GM21423 (cell line): ENCODE data around the gene SALL3.
A peak's percentile ranks its signal among the peaks of the same experiment; 100 is the strongest.

Source experiments
- ATAC-seq: cut with Tn5 transposase; IDR thresholded peaks from one replicate; pipeline ENCODE4 v1.9.1; 2021; ENCODE audit warnings: mild to moderate bottlenecking, moderate library complexity; ENCODE audit not compliant: unreplicated experiment

The SALL3 gene

GRCh38 chr18:78979056-78979729 lies 425 bp upstream of the SALL3 start:
- ATAC-seq = no peak

GRCh38 chr18:78980279-78980771 lies 707 bp downstream of the SALL3 start:
- ATAC-seq = no peak

- ATAC-seq = no peak
Measured at GRCh38 chr18:78980777-78981380, 1.3 kb downstream of the SALL3 start.

- ATAC-seq = no peak
Measured at GRCh38 chr18:78981394-78981831, 1.8 kb downstream of the SALL3 start.

- ATAC-seq = no peak
Measured at GRCh38 chr18:78981989-78982620, 2.5 kb downstream of the SALL3 start.

GRCh38 chr18:78983512-78983911 lies 3.9 kb downstream of the SALL3 start:
- ATAC-seq = no peak

- peak; percentile 63 for ATAC-seq
Measured at GRCh38 chr18:78984941-78985784, 5.5 kb downstream of the SALL3 start.

- no peak for ATAC-seq
Measured at GRCh38 chr18:78986018-78986481, 6.4 kb downstream of the SALL3 start.

- no peak for ATAC-seq
Measured at GRCh38 chr18:78991446-78991845, 11.8 kb downstream of the SALL3 start.

- no peak for ATAC-seq
Measured at GRCh38 chr18:78992041-78993011, 12.7 kb downstream of the SALL3 start.

- no peak for ATAC-seq
Measured at GRCh38 chr18:78993014-78993926, 13.7 kb downstream of the SALL3 start.

GRCh38 chr18:78994000-78994399 lies 14.4 kb downstream of the SALL3 start:
- ATAC-seq = no peak

- ATAC-seq = no peak
Measured at GRCh38 chr18:78994531-78994930, 14.9 kb downstream of the SALL3 start.

- ATAC-seq = no peak
Measured at GRCh38 chr18:78994977-78995582, 15.5 kb downstream of the SALL3 start.

GRCh38 chr18:78995740-78996395 lies 16.2 kb downstream of the SALL3 start:
- ATAC-seq = no peak

GRCh38 chr18:78996741-78997490 lies 17.3 kb downstream of the SALL3 start:
- ATAC-seq = no peak

GRCh38 chr18:78998371-78999071 lies 18.9 kb downstream of the SALL3 start:
- no peak for ATAC-seq
